NB4 (cell line): ENCODE measurements around the gene DNAJA4.

Experiments
- DNase-seq: peaks from one replicate; pipeline ENCODE4 v3.0.0; 2010; ENCODE audit warnings: low read depth
- H3K4me3 ChIP-seq: one replicate; pipeline ENCODE4 v1.5.1; 2011; ENCODE audit warnings: mild to moderate bottlenecking, low read depth, low read length, moderate library complexity
- CTCF ChIP-seq: IDR thresholded peaks from one replicate; pipeline ENCODE4 v1.5.1; 2012; ENCODE audit warnings: low read depth, low read length
- MAX ChIP-seq: IDR thresholded peaks from 2 replicates; pipeline ENCODE4 v1.6.1; 2011; ENCODE audit warnings: low read depth, low read length
- MYC ChIP-seq: IDR thresholded peaks from 2 replicates; pipeline ENCODE4 v1.6.1; 2011; ENCODE audit warnings: low read depth, low read length
- POLR2A ChIP-seq: IDR thresholded peaks from 2 replicates; pipeline ENCODE4 v1.6.1; 2011; ENCODE audit warnings: mild to moderate bottlenecking; ENCODE audit not compliant: insufficient read length; ENCODE audit errors: extremely low read depth

Gene DNAJA4

GRCh38 chr15:78247911-78248310 is 16.5 kb upstream of the DNAJA4 start:
- no peak for DNase-seq
- no peak overlapping the region for H3K4me3 ChIP-seq
- no peak for TF ChIP-seq POLR2A
- no peak for TF ChIP-seq MAX
- no peak for TF ChIP-seq CTCF
- no peak for TF ChIP-seq MYC

- no peak for TF ChIP-seq CTCF
- no peak for TF ChIP-seq MAX
- no peak for TF ChIP-seq POLR2A
- no peak overlapping the region for H3K4me3 ChIP-seq
- no peak for DNase-seq
Measured at GRCh38 chr15:78249131-78249530, 15.2 kb upstream of the DNAJA4 start.

GRCh38 chr15:78251136-78251535 is 13.2 kb upstream of the DNAJA4 start:
- TF ChIP-seq MAX (no peak), CTCF (no peak), MYC (no peak), POLR2A (no peak)
- DNase-seq = no peak

GRCh38 chr15:78255421-78256043 is 8.8 kb upstream of the DNAJA4 start:
- TF ChIP-seq MAX = no peak
- TF ChIP-seq POLR2A = no peak
- H3K4me3 ChIP-seq = no peak overlapping the region
- no peak for DNase-seq

More at GRCh38 chr15:78251136-78251535, 13.2 kb upstream of the DNAJA4 start:
- no peak overlapping the region for H3K4me3 ChIP-seq

- H3K4me3 ChIP-seq = no peak overlapping the region
- DNase-seq = no peak
- TF ChIP-seq CTCF (no peak), POLR2A (no peak), MYC (no peak), MAX (no peak)
Measured at GRCh38 chr15:78256044-78256437, 8.3 kb upstream of the DNAJA4 start.

- TF ChIP-seq MAX = no peak
- TF ChIP-seq POLR2A = no peak
- no peak for TF ChIP-seq MYC
- TF ChIP-seq CTCF = no peak
- H3K4me3 ChIP-seq = no peak overlapping the region
- no peak for DNase-seq
Measured at GRCh38 chr15:78257681-78258080, 6.7 kb upstream of the DNAJA4 start.
